ENCODE measurements around the gene CCDC157. TPM values are rescaled to one million over a fixed set of nuclear protein-coding genes. Genes with fewer than 3 reads are reported as not detected.

Gene CCDC157
- total and polyA plus RNA-seq, 9 of the 15 experiments (the other 6 are each of a cell fraction or from before 2014, with no cell fraction given) = 0.04 to 1.3 (median 0.68) TPM

DNA sequence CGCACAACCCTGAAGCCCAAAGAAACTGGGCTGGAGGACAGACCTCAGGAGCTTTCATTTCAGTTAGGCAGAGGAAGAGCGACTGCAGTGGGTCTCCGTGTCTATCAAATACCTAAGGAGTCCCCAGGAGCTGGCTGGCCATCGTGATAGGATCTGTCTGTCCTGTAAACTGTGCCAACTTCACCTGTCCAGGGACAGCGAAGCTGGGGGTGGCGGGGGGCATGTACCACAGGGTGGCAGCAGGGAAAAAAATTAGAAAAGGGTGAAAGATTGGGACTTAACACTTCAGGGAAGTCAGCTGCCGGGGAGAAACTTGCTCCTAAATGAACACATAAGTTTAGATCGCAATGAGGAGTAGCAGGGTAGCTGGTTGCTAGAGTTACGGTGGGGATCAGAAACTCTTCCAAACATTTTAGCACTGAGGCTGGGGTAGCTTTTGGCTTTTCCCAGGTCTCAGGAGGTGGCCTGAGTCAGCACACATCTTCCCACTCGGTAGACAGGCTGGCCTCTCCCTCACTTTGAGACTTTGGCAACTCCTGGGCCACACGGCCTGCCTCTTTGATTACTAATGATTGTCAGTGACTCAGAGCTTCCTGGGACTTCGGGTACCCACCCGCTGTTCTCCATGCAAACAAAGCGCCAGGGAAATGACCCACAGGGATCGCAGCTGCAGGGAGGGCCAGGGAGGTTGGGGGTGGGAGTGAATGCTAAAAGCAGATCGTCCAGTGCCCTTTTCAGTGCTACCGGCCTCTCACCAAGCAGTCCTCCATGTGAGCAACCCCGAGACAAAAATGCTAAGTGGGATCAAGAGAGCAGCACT, 65.9 kb downstream of the CCDC157 start (continued):
- TF ChIP-seq, protein P1, sequence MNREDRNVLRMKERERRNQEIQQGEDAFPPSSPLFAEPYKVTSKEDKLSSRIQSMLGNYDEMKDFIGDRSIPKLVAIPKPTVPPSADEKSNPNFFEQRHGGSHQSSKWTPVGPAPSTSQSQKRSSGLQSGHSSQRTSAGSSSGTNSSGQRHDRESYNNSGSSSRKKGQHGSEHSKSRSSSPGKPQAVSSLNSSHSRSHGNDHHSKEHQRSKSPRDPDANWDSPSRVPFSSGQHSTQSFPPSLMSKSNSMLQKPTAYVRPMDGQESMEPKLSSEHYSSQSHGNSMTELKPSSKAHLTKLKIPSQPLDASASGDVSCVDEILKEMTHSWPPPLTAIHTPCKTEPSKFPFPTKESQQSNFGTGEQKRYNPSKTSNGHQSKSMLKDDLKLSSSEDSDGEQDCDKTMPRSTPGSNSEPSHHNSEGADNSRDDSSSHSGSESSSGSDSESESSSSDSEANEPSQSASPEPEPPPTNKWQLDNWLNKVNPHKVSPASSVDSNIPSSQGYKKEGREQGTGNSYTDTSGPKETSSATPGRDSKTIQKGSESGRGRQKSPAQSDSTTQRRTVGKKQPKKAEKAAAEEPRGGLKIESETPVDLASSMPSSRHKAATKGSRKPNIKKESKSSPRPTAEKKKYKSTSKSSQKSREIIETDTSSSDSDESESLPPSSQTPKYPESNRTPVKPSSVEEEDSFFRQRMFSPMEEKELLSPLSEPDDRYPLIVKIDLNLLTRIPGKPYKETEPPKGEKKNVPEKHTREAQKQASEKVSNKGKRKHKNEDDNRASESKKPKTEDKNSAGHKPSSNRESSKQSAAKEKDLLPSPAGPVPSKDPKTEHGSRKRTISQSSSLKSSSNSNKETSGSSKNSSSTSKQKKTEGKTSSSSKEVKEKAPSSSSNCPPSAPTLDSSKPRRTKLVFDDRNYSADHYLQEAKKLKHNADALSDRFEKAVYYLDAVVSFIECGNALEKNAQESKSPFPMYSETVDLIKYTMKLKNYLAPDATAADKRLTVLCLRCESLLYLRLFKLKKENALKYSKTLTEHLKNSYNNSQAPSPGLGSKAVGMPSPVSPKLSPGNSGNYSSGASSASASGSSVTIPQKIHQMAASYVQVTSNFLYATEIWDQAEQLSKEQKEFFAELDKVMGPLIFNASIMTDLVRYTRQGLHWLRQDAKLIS (CRISPR knock-in tag; IDR thresholded peaks at IDR 0.05) = 0 out of 2 replicates have a peak, but pooled peaks have one; percentile 21
- TF ChIP-seq, protein P2, sequence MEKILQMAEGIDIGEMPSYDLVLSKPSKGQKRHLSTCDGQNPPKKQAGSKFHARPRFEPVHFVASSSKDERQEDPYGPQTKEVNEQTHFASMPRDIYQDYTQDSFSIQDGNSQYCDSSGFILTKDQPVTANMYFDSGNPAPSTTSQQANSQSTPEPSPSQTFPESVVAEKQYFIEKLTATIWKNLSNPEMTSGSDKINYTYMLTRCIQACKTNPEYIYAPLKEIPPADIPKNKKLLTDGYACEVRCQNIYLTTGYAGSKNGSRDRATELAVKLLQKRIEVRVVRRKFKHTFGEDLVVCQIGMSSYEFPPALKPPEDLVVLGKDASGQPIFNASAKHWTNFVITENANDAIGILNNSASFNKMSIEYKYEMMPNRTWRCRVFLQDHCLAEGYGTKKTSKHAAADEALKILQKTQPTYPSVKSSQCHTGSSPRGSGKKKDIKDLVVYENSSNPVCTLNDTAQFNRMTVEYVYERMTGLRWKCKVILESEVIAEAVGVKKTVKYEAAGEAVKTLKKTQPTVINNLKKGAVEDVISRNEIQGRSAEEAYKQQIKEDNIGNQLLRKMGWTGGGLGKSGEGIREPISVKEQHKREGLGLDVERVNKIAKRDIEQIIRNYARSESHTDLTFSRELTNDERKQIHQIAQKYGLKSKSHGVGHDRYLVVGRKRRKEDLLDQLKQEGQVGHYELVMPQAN (IDR thresholded peaks at IDR 0.05; ENCODE audit: borderline replicate concordance) = no peak
- TF ChIP-seq GATAD2A (IDR thresholded peaks at IDR 0.05) (no peak), ETV1 (tag; conservative IDR thresholded peaks at IDR 0.05; ENCODE audit: low read depth) (no peak), TCF7 (IDR thresholded peaks at IDR 0.05; ENCODE audit: borderline replicate concordance) (no peak), NFE2 (IDR thresholded peaks at IDR 0.05; ENCODE audit: low read depth) (peak; percentile 48; the same call in 1 of the 2 replicates), JUND (IDR thresholded peaks at IDR 0.05; ENCODE audit: borderline replicate concordance, low read depth, low read length) (peak; percentile 65), JUND (tag; IDR thresholded peaks at IDR 0.05; ENCODE audit: borderline replicate concordance, low read depth, low read length) (peak; percentile 30; the same call in 2 of the 3 replicates), C11orf30 (IDR thresholded peaks at IDR 0.05; ENCODE audit: low read depth) (peak; percentile 60; the same call in 1 of the 2 replicates), SMARCA4 (IDR thresholded peaks at IDR 0.05) (0 out of 2 replicates have a peak, but pooled peaks have one; percentile 28), ZNF584 (CRISPR knock-in tag; IDR thresholded peaks at IDR 0.05; ENCODE audit: low read depth) (peak; percentile 25; the same call in 1 of the 2 replicates), E2F3 (CRISPR knock-in tag; IDR thresholded peaks at IDR 0.05) (no peak), ATF1 (CRISPR knock-in tag; IDR thresholded peaks at IDR 0.05) (no peak), ATF1 (tag; IDR thresholded peaks at IDR 0.05) (no peak), CREM (IDR thresholded peaks at IDR 0.05; ENCODE audit: low read depth) (0 out of 2 replicates have a peak, but pooled peaks have one; percentile 21), ZNF175 (CRISPR knock-in tag; IDR thresholded peaks at IDR 0.05; ENCODE audit: low read depth) (0 out of 2 replicates have a peak, but pooled peaks have one; percentile 34)
- TF ChIP-seq, protein P3, sequence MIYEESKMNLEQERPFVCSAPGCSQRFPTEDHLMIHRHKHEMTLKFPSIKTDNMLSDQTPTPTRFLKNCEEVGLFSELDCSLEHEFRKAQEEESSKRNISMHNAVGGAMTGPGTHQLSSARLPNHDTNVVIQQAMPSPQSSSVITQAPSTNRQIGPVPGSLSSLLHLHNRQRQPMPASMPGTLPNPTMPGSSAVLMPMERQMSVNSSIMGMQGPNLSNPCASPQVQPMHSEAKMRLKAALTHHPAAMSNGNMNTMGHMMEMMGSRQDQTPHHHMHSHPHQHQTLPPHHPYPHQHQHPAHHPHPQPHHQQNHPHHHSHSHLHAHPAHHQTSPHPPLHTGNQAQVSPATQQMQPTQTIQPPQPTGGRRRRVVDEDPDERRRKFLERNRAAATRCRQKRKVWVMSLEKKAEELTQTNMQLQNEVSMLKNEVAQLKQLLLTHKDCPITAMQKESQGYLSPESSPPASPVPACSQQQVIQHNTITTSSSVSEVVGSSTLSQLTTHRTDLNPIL (CRISPR knock-in tag; IDR thresholded peaks at IDR 0.05) = no peak
